HFFc6 (cell line): ENCODE data around the gene BRWD1. TPM values are rescaled to one million over a fixed set of nuclear protein-coding genes. Genes with fewer than 3 reads are reported as not detected.
"Not testable (repeated sequence)": the region's sequence is repeated elsewhere in the genome, so short reads cannot be mapped to it uniquely, and the experiment has no call there.

Experiments
- DNase-seq: peaks from one replicate; pipeline ENCODE4 v3.0.0-alpha.2; 2018
- H3K27ac Mint-ChIP-seq: 2 replicates; pipeline ENCODE4 v1.8.0; 2020; ENCODE audit warnings: mild to moderate bottlenecking, mixed read lengths
- H3K27me3 Mint-ChIP-seq: 2 replicates; pipeline ENCODE4 v1.8.0; 2021; ENCODE audit warnings: mild to moderate bottlenecking, moderate library complexity, mixed read lengths; ENCODE audit not compliant: insufficient read depth
- H3K36me3 Mint-ChIP-seq: 2 replicates; pipeline ENCODE4 v1.8.0; 2021; ENCODE audit warnings: low read depth, mixed read lengths
- H3K4me1 Mint-ChIP-seq: 2 replicates; pipeline ENCODE4 v1.8.0; 2020; ENCODE audit warnings: low read depth, mixed read lengths
- H3K4me3 Mint-ChIP-seq: 2 replicates; pipeline ENCODE4 v1.8.0; 2020; ENCODE audit warnings: mild to moderate bottlenecking, moderate library complexity, mixed read lengths
- H3K9me3 Mint-ChIP-seq: 2 replicates; pipeline ENCODE4 v1.8.0; 2020; ENCODE audit warnings: mild to moderate bottlenecking, mixed read lengths
- CTCF ChIP-seq: fragments of 200-600 bp; sonication (generic); IDR thresholded peaks from 2 replicates; pipeline ENCODE4 v1.5.0; 2021; ENCODE audit warnings: antibody characterized with exemption, mild to moderate bottlenecking
- total RNA-seq, 6 experiments: library from RNA; stranded (reverse); fragmentation: NEBNext Ultra II Directional; extraction: Animal tissue kit (Norgen Biotek cat#: 25700); gene quantifications; 2 replicates in 1 of 6; 3 replicates in 5 of 6; pipeline ENCODE4 v1.2.3, GENCODE V29; 2021

The BRWD1 gene
- total RNA-seq, 6 experiments from 2014 or later: 15.0 to 17.7 (median 15.9) TPM

DNA sequence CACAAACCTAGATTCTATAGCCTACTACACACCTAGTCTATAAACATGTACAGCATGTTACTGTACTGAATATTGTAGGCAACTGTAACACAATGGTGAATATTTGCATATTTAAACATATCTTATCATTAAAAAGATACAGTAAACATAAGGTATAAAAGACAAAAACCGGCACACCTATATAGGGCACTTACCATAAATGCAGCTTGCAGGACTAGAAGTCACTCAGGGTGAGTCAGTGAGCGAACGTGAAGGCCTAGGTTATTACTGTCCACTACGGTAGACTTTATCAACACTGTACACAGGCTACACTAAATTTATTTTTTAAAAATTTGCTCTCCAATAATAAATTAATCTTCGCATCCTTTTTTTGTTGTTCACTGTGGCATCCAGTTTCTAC, 143.5 kb downstream of the BRWD1 start:
- no peak overlapping the region for H3K4me3 Mint-ChIP-seq
- peaks cover 30% of the 10 kb centered on the region for H3K36me3 Mint-ChIP-seq
- no peak overlapping the region for H3K27ac Mint-ChIP-seq
- DNase-seq: no peak
- 0 out of 2 replicates have a peak, but pooled peaks cover 2% of the 10 kb centered on the region for H3K27me3 Mint-ChIP-seq
- peaks cover 3% of the 10 kb centered on the region for H3K9me3 Mint-ChIP-seq
- H3K4me1 Mint-ChIP-seq: no peaks in the 10 kb centered on the region
- TF ChIP-seq CTCF: no peak

DNA sequence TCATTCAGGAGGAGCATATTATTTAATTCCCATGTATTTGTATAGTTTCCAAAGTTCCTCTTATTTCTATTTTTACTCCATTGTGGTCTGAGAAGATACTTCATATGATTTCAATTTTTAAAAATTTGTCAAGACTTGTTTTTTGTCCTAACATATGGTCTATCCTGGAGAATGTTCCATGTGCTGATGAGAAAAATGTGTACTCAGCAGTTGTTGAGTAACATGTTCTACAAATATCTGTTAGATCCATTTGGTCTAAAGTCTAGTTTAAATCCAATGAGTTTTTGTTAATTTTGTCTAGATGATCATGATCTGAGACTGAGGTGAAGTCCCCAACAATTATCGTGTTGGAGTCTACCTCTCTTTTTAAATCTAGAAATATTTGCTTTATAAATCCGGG, 144.6 kb downstream of the BRWD1 start:
- H3K27ac Mint-ChIP-seq: no peak overlapping the region
- no peak for DNase-seq

DNA sequence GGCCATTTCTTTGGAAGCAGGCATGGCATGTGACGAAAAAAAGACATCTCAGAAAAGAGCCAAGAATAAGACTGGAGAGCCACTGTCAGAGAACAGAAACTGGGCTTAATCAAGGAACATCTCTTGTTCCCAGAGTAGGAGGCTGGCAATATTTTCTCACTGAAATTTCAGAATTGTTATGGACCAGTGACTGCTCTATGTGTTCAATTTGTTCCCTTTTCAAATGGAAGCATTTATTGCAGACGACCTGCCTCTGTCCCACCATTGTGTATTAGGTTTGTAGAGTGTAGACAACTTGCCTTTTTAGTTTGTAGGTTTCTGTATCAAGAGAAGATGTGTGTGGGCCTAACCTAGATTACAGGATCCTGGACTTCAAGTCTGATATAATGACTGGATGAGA, 148.9 kb downstream of the BRWD1 start:
- TF ChIP-seq CTCF: no peak
- peaks cover 20% of the 10 kb centered on the region for H3K9me3 Mint-ChIP-seq
- DNase-seq: no peak
- H3K4me1 Mint-ChIP-seq: no peaks in the 10 kb centered on the region
- H3K4me3 Mint-ChIP-seq: no peak overlapping the region
- H3K27me3 Mint-ChIP-seq: peaks cover 8% of the 10 kb centered on the region; the same call in 1 of the 2 replicates
- peaks cover 14% of the 10 kb centered on the region for H3K36me3 Mint-ChIP-seq
- H3K27ac Mint-ChIP-seq: no peak overlapping the region

More for the DNA sequence above, 144.6 kb downstream of the BRWD1 start:
- TF ChIP-seq CTCF: no peak
- no peaks in the 10 kb centered on the region for H3K4me1 Mint-ChIP-seq
- H3K36me3 Mint-ChIP-seq: peaks cover 30% of the 10 kb centered on the region
- peaks cover 14% of the 10 kb centered on the region for H3K9me3 Mint-ChIP-seq
- 0 out of 2 replicates have a peak, but pooled peaks cover 2% of the 10 kb centered on the region for H3K27me3 Mint-ChIP-seq
- H3K4me3 Mint-ChIP-seq: no peak overlapping the region

GRCh38 chr21:39161064-39161463, 152.4 kb downstream of the BRWD1 start:
- Mint-ChIP-seq H3K36me3 (peaks cover 14% of the 10 kb centered on the region), H3K4me1 (no peaks in the 10 kb centered on the region), H3K27me3 (peaks cover 8% of the 10 kb centered on the region; the same call in 1 of the 2 replicates), H3K4me3 (no peak overlapping the region), H3K27ac (no peak overlapping the region), H3K9me3 (peaks cover 20% of the 10 kb centered on the region)
- no peak for TF ChIP-seq CTCF
- DNase-seq: no peak

- Mint-ChIP-seq H3K4me1 (no peaks in the 10 kb centered on the region), H3K36me3 (peaks cover 7% of the 10 kb centered on the region; the same call in 1 of the 2 replicates), H3K27ac (no peak overlapping the region), H3K4me3 (no peak overlapping the region), H3K27me3 (peaks cover 10% of the 10 kb centered on the region; the same call in 1 of the 2 replicates), H3K9me3 (peaks cover 13% of the 10 kb centered on the region)
- DNase-seq: no peak
- no peak for TF ChIP-seq CTCF
Observed at GRCh38 chr21:39159342-39160063, 153.9 kb downstream of the BRWD1 start.

DNA sequence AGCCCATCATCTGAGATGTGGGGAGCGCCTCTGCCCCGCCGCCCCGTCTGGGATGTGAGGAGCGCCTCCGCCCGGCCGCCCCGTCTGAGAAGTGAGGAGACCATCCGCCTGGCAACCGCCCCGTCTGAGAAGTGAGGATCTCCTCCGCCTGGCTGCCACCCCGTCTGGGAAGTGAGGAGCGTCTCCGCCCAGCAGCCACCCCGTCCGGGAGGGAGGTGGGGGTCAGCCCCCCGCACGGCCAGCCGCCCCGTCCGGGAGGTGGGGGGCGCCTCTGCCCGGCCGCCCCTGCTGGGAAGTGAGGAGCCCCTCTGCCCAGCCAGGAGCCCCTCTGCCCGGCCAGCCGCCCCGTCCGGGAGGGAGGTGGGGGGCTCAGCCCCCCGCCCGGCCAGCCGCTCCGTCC, 156.2 kb downstream of the BRWD1 start:
- H3K27ac Mint-ChIP-seq, H3K9me3 Mint-ChIP-seq, DNase-seq, H3K4me1 Mint-ChIP-seq, H3K36me3 Mint-ChIP-seq, H3K4me3 Mint-ChIP-seq: not testable (repeated sequence)
- H3K27me3 Mint-ChIP-seq: peaks cover 12% of the 10 kb centered on the region
